B cell (primary cell): ENCODE results near the gene TMC1. TPM values are rescaled to one million over a fixed set of nuclear protein-coding genes. Genes with fewer than 3 reads are reported as not detected.

Source experiments
- ATAC-seq: fragments of 200-7000 bp; cut with Tn5 transposase; one replicate; pipeline ENCODE4 v1.10.0; 2021; ENCODE audit warnings: low read depth, mild to moderate bottlenecking, moderate number of reproducible peaks, moderate library complexity
- CTCF ChIA-PET: fragments of 350-600 bp; sonication (Branson Sonifier 250); formaldehyde crosslinking; loops from one replicate; lab custom pipeline; 2021; ENCODE audit warnings: antibody characterized with exemption, inconsistent platforms; lab: Charles Lee
- POLR2A ChIA-PET: fragments of 350-600 bp; sonication (Branson Sonifier 250); formaldehyde crosslinking; loops from one replicate; lab custom pipeline; 2021; ENCODE audit warnings: antibody characterized with exemption; lab: Charles Lee
- DNase-seq: peaks from one replicate; pipeline ENCODE4 v3.0.0; 2013
- H2AFZ ChIP-seq: 2 replicates; pipeline ENCODE4 v1.6.1; 2012; ENCODE audit warnings: mild to moderate bottlenecking, low read depth, low read length; ENCODE audit not compliant: insufficient read depth, poor library complexity, severe bottlenecking
- H3K27ac ChIP-seq, 2 donors: 1 replicate in 1 of 2; 2 replicates in 1 of 2; pipeline ENCODE4 v1.5.1; 2012 to 2013; ENCODE audit warnings: low read length in 2 of 2, mild to moderate bottlenecking in 2 of 2, moderate library complexity in 1 of 2
- H3K27me3 ChIP-seq, 4 experiments: fragments of 200-600 bp in 1 of 4; sonication (generic) in 1 of 4; replicated peaks in 1 of 4; 1 replicate in 2 of 4; 2 replicates in 2 of 4; pipeline versions ENCODE4 v1.6.1 to v1.7.0; 2013 to 2016; ENCODE audit warnings: low read length in 3 of 4, mild to moderate bottlenecking in 2 of 4, mixed read lengths in 1 of 4, moderate library complexity in 1 of 4; ENCODE audit not compliant: insufficient read depth in 4 of 4, control insufficient read depth in 3 of 4; ENCODE audit errors: control extremely low read depth in 1 of 4
- H3K36me3 ChIP-seq, 2 experiments: replicated peaks in 1 of 2; 1 replicate in 1 of 2; 2 replicates in 1 of 2; pipeline versions ENCODE4 v1.6.1 to v1.7.1; 2013; ENCODE audit warnings: low read length in 1 of 2; ENCODE audit not compliant: insufficient read depth in 2 of 2, control insufficient read depth in 1 of 2; ENCODE audit errors: control extremely low read depth in 1 of 2, extremely low read depth in 1 of 2
- H3K4me1 ChIP-seq, 2 donors: fragments of 200-600 bp in 1 of 2; sonication (generic) in 1 of 2; 1 replicate in 1 of 2; 2 replicates in 1 of 2; pipeline versions ENCODE4 v1.5.1 to v1.6.1; 2013 to 2017; ENCODE audit warnings: low read length in 2 of 2; ENCODE audit not compliant: control insufficient read depth in 2 of 2, insufficient read depth in 2 of 2
- H3K4me2 ChIP-seq: replicated peaks from 2 replicates; pipeline ENCODE3; 2012; ENCODE audit warnings: mild to moderate bottlenecking, low read depth, low read length; ENCODE audit not compliant: poor library complexity, severe bottlenecking
- H3K4me3 ChIP-seq, 5 experiments: fragments of 200-600 bp in 1 of 5; sonication (generic) in 1 of 5; 1 replicate in 3 of 5; 2 replicates in 2 of 5; pipeline versions ENCODE4 v1.5.1 to v1.7.0; 2011 to 2016; ENCODE audit warnings: low read length in 4 of 5, mild to moderate bottlenecking in 4 of 5, low read depth in 2 of 5, control low read depth in 1 of 5, moderate library complexity in 1 of 5; ENCODE audit not compliant: insufficient read depth in 1 of 5; ENCODE audit errors: control extremely low read depth in 1 of 5, extremely low read depth in 1 of 5
- H3K79me2 ChIP-seq: fragments of 200-600 bp; sonication (generic); one replicate; pipeline ENCODE4 v1.6.0; 2016; ENCODE audit warnings: low read length; ENCODE audit not compliant: control insufficient read depth, insufficient read depth
- H3K9ac ChIP-seq: fragments of 200-600 bp; sonication (generic); 2 replicates; pipeline ENCODE4 v1.6.1; 2017; ENCODE audit warnings: mild to moderate bottlenecking, low read length, moderate library complexity
- H3K9me3 ChIP-seq, 3 donors: one replicate each; pipeline versions ENCODE4 v1.6.1 to v1.7.1; 2013; ENCODE audit warnings: low read length in 2 of 3; ENCODE audit not compliant: control insufficient read depth in 2 of 3, insufficient read depth in 1 of 3; ENCODE audit errors: control extremely low read depth in 1 of 3
- H4K20me1 ChIP-seq: 2 replicates; pipeline ENCODE4 v1.6.0; 2012; ENCODE audit warnings: mild to moderate bottlenecking, low read length; ENCODE audit not compliant: insufficient read depth, control insufficient read depth, poor library complexity, severe bottlenecking
- H3K27ac Mint-ChIP-seq: one replicate; pipeline ENCODE4 v1.8.0; 2021; ENCODE audit warnings: mixed read lengths
- H3K27me3 Mint-ChIP-seq: one replicate; pipeline ENCODE4 v1.8.0; 2021; ENCODE audit warnings: mixed read lengths
- H3K4me1 Mint-ChIP-seq: one replicate; pipeline ENCODE4 v1.8.0; 2021; ENCODE audit warnings: mixed read lengths
- H3K4me3 Mint-ChIP-seq: one replicate; pipeline ENCODE4 v1.8.0; 2021; ENCODE audit warnings: mixed read lengths
- H3K9me3 Mint-ChIP-seq: one replicate; pipeline ENCODE4 v1.8.0; 2022; ENCODE audit warnings: mixed read lengths; ENCODE audit not compliant: insufficient read depth
- EZH2 ChIP-seq: IDR thresholded peaks from 2 replicates; pipeline ENCODE4 v1.6.1; 2012; ENCODE audit warnings: borderline replicate concordance, low read depth, mild to moderate bottlenecking, moderate library complexity, low read length; ENCODE audit not compliant: insufficient read depth, poor library complexity, severe bottlenecking
- WGBS: methylation state at CpG from one replicate; pipeline ENCODE4 v1.1.5; 2013; ENCODE audit warnings: missing lambda C conversion rate; ENCODE audit not compliant: insufficient coverage; 5-methylcytosine and 5-hydroxymethylcytosine counted together
- intact Hi-C: fragments of 100-400 bp; cut with micrococcal nuclease; formaldehyde crosslinking; loops from one replicate; pipeline ENCODE4 v1.10.0; 2022
- polyA plus RNA-seq: library from polyadenylated mRNA; depleted of rRNA; stranded (reverse); fragments of >200 nt; gene quantifications from 2 replicates; pipeline ENCODE4 v1.2.3, GENCODE V29; 2012
- total RNA-seq, 2 donors: library from RNA; stranded (reverse); fragments of 120-200 nt in 1 of 2; gene quantifications; 1 replicate in 1 of 2; 2 replicates in 1 of 2; pipeline versions ENCODE4 v1.2.3 to v1.2.4, GENCODE V29; 2013 to 2022
- TF ChIP-seq, protein P1 (sequence below): fragments of 200-600 bp; IDR thresholded peaks from one replicate; pipeline ENCODE4 v1.8.0; 2022; ENCODE audit warnings: antibody characterized with exemption, mild to moderate bottlenecking

TMC1 gene
- total and polyA plus RNA-seq, 2 donors (not counting 1 experiment from before 2014, with no cell fraction given) = not detected

DNA sequence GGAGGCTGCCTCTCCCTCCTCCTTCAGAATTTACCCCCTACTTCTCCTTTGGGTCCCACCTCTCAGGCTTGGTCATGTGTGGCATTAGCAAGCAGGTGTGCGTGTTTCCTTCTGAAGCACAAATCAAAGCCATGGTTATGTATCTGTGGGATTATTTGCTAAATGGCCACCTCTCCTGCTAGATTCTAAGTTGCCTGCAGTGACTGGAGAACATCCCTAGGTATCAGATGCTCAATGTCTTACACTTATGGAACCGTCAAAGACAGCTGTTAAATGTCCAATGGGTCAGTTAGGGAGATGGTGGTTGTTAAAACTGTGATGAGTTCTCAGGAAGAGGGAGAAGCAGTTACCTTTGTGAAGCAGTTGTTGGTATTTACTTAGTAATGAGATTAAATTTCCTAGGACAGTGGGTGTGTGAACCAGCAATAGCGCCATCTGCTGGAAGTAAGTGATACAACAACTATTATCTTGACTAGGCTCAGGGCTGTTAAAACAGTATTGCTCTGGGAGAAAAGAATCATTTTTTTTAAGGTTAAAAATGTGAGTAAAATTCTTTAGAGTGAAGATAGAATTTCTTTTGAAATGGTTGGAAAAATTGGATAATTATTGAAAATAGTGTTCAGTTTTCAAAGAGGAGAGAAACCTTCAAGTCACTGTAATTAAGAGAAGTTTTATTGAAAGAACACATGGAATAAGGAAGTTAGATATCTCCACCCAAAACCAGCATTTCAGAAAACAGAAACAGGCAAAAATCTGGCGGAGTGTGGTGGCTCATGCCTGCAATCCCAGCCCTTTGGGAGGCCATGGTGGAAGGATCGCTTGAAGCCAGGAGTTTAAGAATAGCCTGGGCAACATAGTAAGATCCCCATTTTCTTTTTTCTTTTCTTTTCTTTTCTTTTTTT lies 71.3 kb downstream of the TMC1 start:
- Mint-ChIP-seq H3K4me3 (no peak overlapping the region), H3K4me1 (peaks cover 5% of the 10 kb centered on the region), H3K27me3 (peaks cover 5% of the 10 kb centered on the region), H3K27ac (no peak overlapping the region), H3K9me3 (no peaks in the 10 kb centered on the region)
- Histone ChIP-seq H3K27ac (no peak overlapping the region), H3K4me2 (no peak overlapping the region), H4K20me1 (no peaks in the 10 kb centered on the region), H3K79me2 (no peaks in the 10 kb centered on the region), H3K4me1 (peaks cover 0 to 3% of the 10 kb centered on the region in 2 donors), H3K9me3 (no peaks in the 10 kb centered on the region), H3K27me3 (peaks cover 0 to 5% (median 0%) of the 10 kb centered on the region in 4 experiments), H2AFZ (no peak overlapping the region), H3K9ac (no peak overlapping the region), H3K4me3 (no peak overlapping the region), H3K36me3 (no peaks in the 10 kb centered on the region)
- ChIA-PET POLR2A (no interaction called here), CTCF (interaction anchor here (0.7 to 17.2 kb wide), 16 partner anchors 9 to 554 kb away, joined by 3 to 293 read pairs (median 3); no protein-coding TSS in a partner anchor)
- ATAC-seq (peak; percentile 67), DNase-seq (peak; percentile 73)
- intact Hi-C loops = loop anchor here (1.0 kb wide), 2 partner anchors 311 to 553 kb away; no protein-coding TSS in a partner anchor
- WGBS = 76% methylated on average over 3 of the region's 5 CpGs
- no peak for TF ChIP-seq EZH2
- TF ChIP-seq, protein P1, sequence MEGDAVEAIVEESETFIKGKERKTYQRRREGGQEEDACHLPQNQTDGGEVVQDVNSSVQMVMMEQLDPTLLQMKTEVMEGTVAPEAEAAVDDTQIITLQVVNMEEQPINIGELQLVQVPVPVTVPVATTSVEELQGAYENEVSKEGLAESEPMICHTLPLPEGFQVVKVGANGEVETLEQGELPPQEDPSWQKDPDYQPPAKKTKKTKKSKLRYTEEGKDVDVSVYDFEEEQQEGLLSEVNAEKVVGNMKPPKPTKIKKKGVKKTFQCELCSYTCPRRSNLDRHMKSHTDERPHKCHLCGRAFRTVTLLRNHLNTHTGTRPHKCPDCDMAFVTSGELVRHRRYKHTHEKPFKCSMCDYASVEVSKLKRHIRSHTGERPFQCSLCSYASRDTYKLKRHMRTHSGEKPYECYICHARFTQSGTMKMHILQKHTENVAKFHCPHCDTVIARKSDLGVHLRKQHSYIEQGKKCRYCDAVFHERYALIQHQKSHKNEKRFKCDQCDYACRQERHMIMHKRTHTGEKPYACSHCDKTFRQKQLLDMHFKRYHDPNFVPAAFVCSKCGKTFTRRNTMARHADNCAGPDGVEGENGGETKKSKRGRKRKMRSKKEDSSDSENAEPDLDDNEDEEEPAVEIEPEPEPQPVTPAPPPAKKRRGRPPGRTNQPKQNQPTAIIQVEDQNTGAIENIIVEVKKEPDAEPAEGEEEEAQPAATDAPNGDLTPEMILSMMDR = peak; percentile 92
